ENCODE data around the gene CAPS.
"Not testable (repeated sequence)": the region's sequence is repeated elsewhere in the genome, so short reads cannot be mapped to it uniquely, and the experiment has no call there.

Gene CAPS

GRCh38 chr19:5957170-5957569 lies 43.1 kb downstream of the CAPS start:
- peak; percentile 76 for DNase-seq (ENCODE audit: low read depth)

- DNase-seq (ENCODE audit: low read depth), result no peak
Measured at GRCh38 chr19:5958074-5958850, 44.2 kb downstream of the CAPS start.

GRCh38 chr19:5958851-5959122 lies 44.7 kb downstream of the CAPS start:
- no peak for DNase-seq (ENCODE audit: low read depth)

- DNase-seq (ENCODE audit: low read depth), result no peak
Measured at GRCh38 chr19:5959260-5960004, 45.4 kb downstream of the CAPS start.

GRCh38 chr19:5960005-5961001 lies 46.2 kb downstream of the CAPS start:
- DNase-seq (ENCODE audit: low read depth), result no peak

GRCh38 chr19:5961641-5961968 lies 47.6 kb downstream of the CAPS start:
- DNase-seq (ENCODE audit: low read depth), result not testable (repeated sequence)

- peak; percentile 64 for DNase-seq (ENCODE audit: low read depth)
Measured at GRCh38 chr19:5961969-5962945, 48.2 kb downstream of the CAPS start.

GRCh38 chr19:5963259-5963658 lies 49.2 kb downstream of the CAPS start:
- DNase-seq (ENCODE audit: low read depth), result not testable (repeated sequence)

GRCh38 chr19:5963855-5964254 lies 49.8 kb downstream of the CAPS start:
- no peak for DNase-seq (ENCODE audit: low read depth)

GRCh38 chr19:5964816-5965565 lies 50.9 kb downstream of the CAPS start:
- no peak for DNase-seq (ENCODE audit: low read depth)
